Measurements from ENCODE around the gene SUN5.

SUN5 gene

GRCh38 chr20:32991383-32991782 lies 12.8 kb downstream of the SUN5 start:
- no peak for FAIRE-seq

- no peak for FAIRE-seq
Observed at GRCh38 chr20:32990426-32990825, 13.8 kb downstream of the SUN5 start.

GRCh38 chr20:32989507-32990283 lies 14.5 kb downstream of the SUN5 start:
- FAIRE-seq, result no peak

- FAIRE-seq, result no peak
Observed at GRCh38 chr20:32988008-32988407, 16.2 kb downstream of the SUN5 start.

GRCh38 chr20:32987044-32987825 lies 17.0 kb downstream of the SUN5 start:
- no peak for FAIRE-seq

GRCh38 chr20:32986331-32986966 lies 17.8 kb downstream of the SUN5 start:
- FAIRE-seq, result no peak

GRCh38 chr20:32985596-32985995 lies 18.6 kb downstream of the SUN5 start:
- no peak for FAIRE-seq

GRCh38 chr20:32984631-32985354 lies 19.4 kb downstream of the SUN5 start:
- FAIRE-seq, result no peak

GRCh38 chr20:32984196-32984595 lies 20.0 kb downstream of the SUN5 start:
- FAIRE-seq, result no peak

GRCh38 chr20:32983459-32984112 lies 20.6 kb downstream of the SUN5 start:
- no peak for FAIRE-seq

GRCh38 chr20:32982617-32983458 lies 21.4 kb downstream of the SUN5 start:
- FAIRE-seq, result no peak

- no peak for FAIRE-seq
Observed at GRCh38 chr20:32980990-32981389, 23.2 kb downstream of the SUN5 start.

GRCh38 chr20:32980131-32980941 lies 23.9 kb downstream of the SUN5 start:
- no peak for FAIRE-seq

- FAIRE-seq, result no peak
Observed at GRCh38 chr20:32979201-32979998, 24.8 kb downstream of the SUN5 start.

GRCh38 chr20:32978009-32978335 lies 26.3 kb downstream of the SUN5 start:
- FAIRE-seq, result no peak

- no peak for FAIRE-seq
Observed at GRCh38 chr20:32977281-32978008, 26.8 kb downstream of the SUN5 start.

- FAIRE-seq, result no peak
Observed at GRCh38 chr20:32976746-32977145, 27.5 kb downstream of the SUN5 start.

- no peak for FAIRE-seq
Observed at GRCh38 chr20:32975698-32976674, 28.2 kb downstream of the SUN5 start.

Measured in endometrium (tissue), 2 donors.